Mesendoderm (in vitro differentiated cells): ENCODE measurements around the gene DDX54.

Experiments used
- DNase-seq: peaks from one replicate; pipeline ENCODE4 v3.0.0; 2013
- H2AK5ac ChIP-seq: 2 replicates; pipeline ENCODE4 v1.6.1; 2013; ENCODE audit warnings: low read length, inconsistent platforms
- H2BK120ac ChIP-seq: 2 replicates; pipeline ENCODE4 v1.6.1; 2013; ENCODE audit warnings: low read depth, mild to moderate bottlenecking, low read length, moderate library complexity, mixed read lengths
- H2BK15ac ChIP-seq: replicated peaks from 2 replicates; pipeline ENCODE4 v1.6.1; 2013; ENCODE audit warnings: low read depth, mild to moderate bottlenecking, moderate library complexity
- H2BK5ac ChIP-seq: 2 replicates; pipeline ENCODE4 v1.6.1; 2013; ENCODE audit warnings: low read length, inconsistent platforms
- H3K18ac ChIP-seq: 2 replicates; pipeline ENCODE4 v1.6.1; 2013; ENCODE audit warnings: mild to moderate bottlenecking, low read length, mixed read lengths
- H3K23ac ChIP-seq: one replicate; pipeline ENCODE4 v1.6.1; 2013; ENCODE audit warnings: low read length
- H3K27ac ChIP-seq: 2 replicates; pipeline ENCODE4 v1.5.1; 2013; ENCODE audit warnings: low read depth, mild to moderate bottlenecking, inconsistent platforms, low read length, moderate library complexity
- H3K27me3 ChIP-seq: 2 replicates; pipeline ENCODE4 v1.6.1; 2013; ENCODE audit warnings: low read length, control low read depth, mild to moderate bottlenecking, inconsistent platforms; ENCODE audit not compliant: insufficient read depth, poor library complexity
- H3K36me3 ChIP-seq: 2 replicates; pipeline ENCODE4 v1.6.1; 2013; ENCODE audit warnings: low read length, inconsistent platforms; ENCODE audit not compliant: control insufficient read depth, insufficient read depth
- H3K4ac ChIP-seq: one replicate; pipeline ENCODE4 v1.6.1; 2013; ENCODE audit warnings: low read depth, mild to moderate bottlenecking, low read length, moderate library complexity
- H3K4me1 ChIP-seq: 2 replicates; pipeline ENCODE4 v1.6.1; 2013; ENCODE audit warnings: low read depth, low read length, inconsistent platforms; ENCODE audit not compliant: control insufficient read depth
- H3K4me2 ChIP-seq: 2 replicates; pipeline ENCODE4 v1.6.1; 2013; ENCODE audit warnings: low read length
- H3K4me3 ChIP-seq: 2 replicates; pipeline ENCODE4 v1.5.1; 2013; ENCODE audit warnings: mild to moderate bottlenecking, low read length
- H3K56ac ChIP-seq: one replicate; pipeline ENCODE4 v1.6.1; 2013; ENCODE audit warnings: low read length
- H3K79me1 ChIP-seq: 2 replicates; pipeline ENCODE4 v1.6.1; 2013; ENCODE audit warnings: low read length, inconsistent platforms
- H3K79me2 ChIP-seq: 2 replicates; pipeline ENCODE4 v1.6.1; 2013; ENCODE audit warnings: mild to moderate bottlenecking, low read length; ENCODE audit not compliant: control insufficient read depth, insufficient read depth
- H3K9ac ChIP-seq: 2 replicates; pipeline ENCODE4 v1.6.1; 2013; ENCODE audit warnings: low read length, inconsistent platforms
- H4K5ac ChIP-seq: one replicate; pipeline ENCODE4 v1.6.1; 2013; ENCODE audit warnings: low read length
- H4K8ac ChIP-seq: one replicate; pipeline ENCODE4 v1.6.1; 2013; ENCODE audit warnings: low read depth, mild to moderate bottlenecking, control low read depth, low read length, moderate library complexity
- WGBS: extraction: QIAGEN DNeasy Blood & Tissue Kit; methylation state at CpG from one replicate; pipeline ENCODE4 v1.1.7; 2013; ENCODE audit warnings: low lambda C conversion rate, missing lambda C conversion rate; ENCODE audit not compliant: insufficient coverage; ENCODE audit errors: extremely low coverage; 5-methylcytosine and 5-hydroxymethylcytosine counted together

The DDX54 gene

GRCh38 chr12:113154351-113154973, 30.8 kb downstream of the DDX54 start:
- Histone ChIP-seq H2AK5ac (no peak overlapping the region), H3K27ac (no peak overlapping the region), H3K27me3 (peaks cover 2% of the 10 kb centered on the region), H3K4ac (no peak overlapping the region), H3K79me2 (no peaks in the 10 kb centered on the region), H3K36me3 (peaks cover 4% of the 10 kb centered on the region), H3K9ac (peak overlapping the region; percentile 11), H4K8ac (no peak overlapping the region), H3K4me3 (no peak overlapping the region), H4K5ac (no peak overlapping the region), H3K18ac (no peak overlapping the region), H2BK120ac (no peak overlapping the region), H3K4me1 (peaks cover 2% of the 10 kb centered on the region), H3K56ac (peak overlapping the region; percentile 25), H3K4me2 (peak overlapping the region; percentile 56), H3K23ac (no peak overlapping the region), H2BK15ac (no peak overlapping the region), H2BK5ac (no peak overlapping the region), H3K79me1 (no peaks in the 10 kb centered on the region)
- peak; percentile 70 for DNase-seq
- no CpG with 5 or more reads among the region's 51 CpGs for WGBS

- no peak overlapping the region for H2BK15ac ChIP-seq
These were observed 32.2 kb downstream of the DDX54 start for GRCh38 chr12:113152835-113153814.

GRCh38 chr12:113152196-113152834, 33.0 kb downstream of the DDX54 start:
- H3K27ac ChIP-seq: no peak overlapping the region
- H4K5ac ChIP-seq: no peak overlapping the region
- no peak overlapping the region for H2BK120ac ChIP-seq
- no peak overlapping the region for H3K4ac ChIP-seq
- DNase-seq: no peak
- no CpG with 5 or more reads among the region's 9 CpGs for WGBS
- no peaks in the 10 kb centered on the region for H3K36me3 ChIP-seq
- no peak overlapping the region for H3K4me3 ChIP-seq
- H3K79me1 ChIP-seq: no peaks in the 10 kb centered on the region
- H4K8ac ChIP-seq: no peak overlapping the region
- H3K18ac ChIP-seq: no peak overlapping the region
- H2BK5ac ChIP-seq: no peak overlapping the region
- H3K56ac ChIP-seq: no peak overlapping the region
- no peak overlapping the region for H3K23ac ChIP-seq
- no peak overlapping the region for H2AK5ac ChIP-seq
- H3K9ac ChIP-seq: no peak overlapping the region
- H3K27me3 ChIP-seq: peaks cover 2% of the 10 kb centered on the region
- H3K4me2 ChIP-seq: peak overlapping the region; percentile 99
- no peaks in the 10 kb centered on the region for H3K79me2 ChIP-seq
- no peak overlapping the region for H2BK15ac ChIP-seq
- peaks cover 2% of the 10 kb centered on the region for H3K4me1 ChIP-seq

More at GRCh38 chr12:113152835-113153814, 32.2 kb downstream of the DDX54 start:
- Histone ChIP-seq H3K4me2 (peak overlapping the region; percentile 99), H4K8ac (no peak overlapping the region), H3K36me3 (peaks cover under 1% of the 10 kb centered on the region), H3K27me3 (peaks cover 2% of the 10 kb centered on the region), H3K27ac (no peak overlapping the region), H4K5ac (no peak overlapping the region), H3K9ac (peak overlapping the region; percentile 68), H3K4ac (no peak overlapping the region), H3K4me3 (peak overlapping the region; percentile 33), H2AK5ac (no peak overlapping the region), H3K79me1 (no peaks in the 10 kb centered on the region), H3K18ac (no peak overlapping the region), H3K79me2 (no peaks in the 10 kb centered on the region), H3K56ac (peak overlapping the region; percentile 81), H2BK120ac (no peak overlapping the region), H3K4me1 (peaks cover 2% of the 10 kb centered on the region), H3K23ac (no peak overlapping the region), H2BK5ac (no peak overlapping the region)
- peak; percentile 91 for DNase-seq
- no CpG with 5 or more reads among the region's 70 CpGs for WGBS

DNA sequence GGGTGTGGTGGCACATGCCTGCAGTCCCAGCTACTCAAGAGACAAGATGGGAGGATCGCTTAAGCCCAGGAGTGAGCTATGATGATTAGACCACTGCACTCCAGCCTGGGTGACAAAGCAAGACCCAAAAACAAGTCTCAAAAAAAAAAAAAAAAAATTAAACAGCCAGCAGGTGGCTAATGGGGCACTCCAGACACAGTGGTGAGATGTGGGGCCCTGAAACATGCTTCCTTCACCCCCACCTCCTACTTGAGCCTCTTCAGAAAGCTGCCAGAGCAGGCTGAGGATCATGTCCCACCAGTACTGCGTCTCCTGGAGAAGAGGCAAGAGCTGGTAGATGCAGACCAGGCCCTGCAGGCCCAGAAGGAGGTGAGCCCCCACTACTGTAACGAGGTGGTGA, 33.6 kb downstream of the DDX54 start:
- no peak overlapping the region for H4K5ac ChIP-seq
- H3K79me1 ChIP-seq: no peaks in the 10 kb centered on the region
- no peak overlapping the region for H2BK120ac ChIP-seq
- no CpG with 5 or more reads among the region's 3 CpGs for WGBS
- H3K36me3 ChIP-seq: no peaks in the 10 kb centered on the region
- no peak for DNase-seq
- H2BK5ac ChIP-seq: no peak overlapping the region
- H2BK15ac ChIP-seq: no peak overlapping the region
- H3K56ac ChIP-seq: no peak overlapping the region
- H3K27ac ChIP-seq: no peak overlapping the region
- no peaks in the 10 kb centered on the region for H3K79me2 ChIP-seq
- H3K23ac ChIP-seq: no peak overlapping the region
- H3K4ac ChIP-seq: no peak overlapping the region
- H3K18ac ChIP-seq: no peak overlapping the region
- peaks cover 2% of the 10 kb centered on the region for H3K27me3 ChIP-seq
- no peak overlapping the region for H4K8ac ChIP-seq
- H3K4me1 ChIP-seq: peaks cover 2% of the 10 kb centered on the region
- H2AK5ac ChIP-seq: no peak overlapping the region
- no peak overlapping the region for H3K9ac ChIP-seq
- no peak overlapping the region for H3K4me2 ChIP-seq
- no peak overlapping the region for H3K4me3 ChIP-seq

DNA sequence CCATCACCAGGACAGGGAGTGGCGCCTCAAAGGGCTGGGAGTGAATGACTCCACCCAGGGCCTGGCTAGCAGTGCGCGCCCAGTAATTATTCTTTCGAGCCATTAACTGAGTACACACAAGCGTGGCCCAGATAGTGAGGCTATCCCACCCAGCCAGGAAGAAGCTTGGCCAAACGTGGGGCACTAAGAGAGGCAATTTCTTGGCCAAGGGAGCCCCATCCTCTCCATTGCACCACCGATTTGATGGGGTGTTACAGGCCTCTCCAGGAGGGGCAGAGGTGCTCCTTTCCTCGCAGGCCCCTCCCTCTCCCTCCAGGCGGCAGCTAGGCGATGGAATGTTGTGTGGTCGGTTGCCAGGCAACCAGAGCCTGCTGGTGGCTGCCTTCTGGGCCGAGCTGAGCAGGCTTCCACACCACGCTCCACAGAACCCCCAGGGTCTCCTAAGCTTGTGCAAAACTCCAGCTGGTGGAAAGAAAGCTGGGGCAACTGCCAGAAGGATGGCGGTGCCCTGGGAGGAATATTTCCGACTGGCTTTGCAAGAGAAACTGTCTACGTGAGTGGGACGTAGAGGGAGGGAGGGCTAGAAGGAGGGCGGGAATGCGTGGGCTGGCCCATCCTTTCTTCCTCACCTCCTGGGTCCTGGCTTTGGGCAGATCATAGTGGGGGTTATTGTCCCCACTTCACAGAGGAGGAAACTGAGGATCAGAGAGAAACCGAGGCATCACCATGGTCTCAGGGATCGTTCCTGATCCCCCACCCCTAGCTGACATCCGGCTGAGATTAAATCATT, 35.7 kb downstream of the DDX54 start, which contains the start of gene CFAP73:
TSS of gene CFAP73 (plus strand) at position 364 of the 790 bp plus-strand sequence. CDS start at position 498, 134 bp downstream.
- H2AK5ac ChIP-seq: no peak within 1 kb of the TSS
- H3K79me2 ChIP-seq: no peaks in the 10 kb centered on the region
- peak; percentile 99 for DNase-seq
- H2BK5ac ChIP-seq: no peak within 1 kb of the TSS
- no peak within 1 kb of the TSS for H3K18ac ChIP-seq
- H3K79me1 ChIP-seq: no peaks in the 10 kb centered on the region
- no peak within 1 kb of the TSS for H3K4ac ChIP-seq
- H3K4me3 ChIP-seq: no peak within 1 kb of the TSS
- H3K4me1 ChIP-seq: peaks cover 2% of the 10 kb centered on the region
- H4K8ac ChIP-seq: no peak within 1 kb of the TSS
- WGBS: no CpG with 5 or more reads among the region's 22 CpGs
- H3K36me3 ChIP-seq: no peaks in the 10 kb centered on the region
- H2BK15ac ChIP-seq: no peak within 1 kb of the TSS
- no peak within 1 kb of the TSS for H4K5ac ChIP-seq
- H3K4me2 ChIP-seq: peak within 1 kb of the TSS; percentile 19
- peaks cover 2% of the 10 kb centered on the region for H3K27me3 ChIP-seq
- H3K27ac ChIP-seq: no peak within 1 kb of the TSS
- no peak within 1 kb of the TSS for H3K56ac ChIP-seq
- no peak within 1 kb of the TSS for H3K9ac ChIP-seq
- no peak within 1 kb of the TSS for H3K23ac ChIP-seq
- no peak within 1 kb of the TSS for H2BK120ac ChIP-seq
